HG03571 (cell line): ENCODE measurements around the gene HCAR2.
"Not testable (repeated sequence)": the region's sequence is repeated elsewhere in the genome, so short reads cannot be mapped to it uniquely, and the experiment has no call there.

ENCODE experiments used
- ATAC-seq: cut with Tn5 transposase; IDR thresholded peaks from one replicate; pipeline ENCODE4 v1.9.1; 2021; ENCODE audit not compliant: unreplicated experiment

The HCAR2 gene

GRCh38 chr12:122669397-122670070 is 33.6 kb downstream of the HCAR2 start:
- no peak for ATAC-seq

- ATAC-seq = no peak
Observed at GRCh38 chr12:122668268-122668667, 34.9 kb downstream of the HCAR2 start.

- no peak for ATAC-seq
Observed at GRCh38 chr12:122665759-122666158, 37.4 kb downstream of the HCAR2 start.

- no peak for ATAC-seq
Observed at GRCh38 chr12:122665349-122665748, 37.8 kb downstream of the HCAR2 start.

- ATAC-seq = no peak
Observed at GRCh38 chr12:122661938-122662337, 41.2 kb downstream of the HCAR2 start.

GRCh38 chr12:122661246-122661645 is 41.9 kb downstream of the HCAR2 start:
- ATAC-seq = no peak

- ATAC-seq = no peak
Observed at GRCh38 chr12:122659579-122659978, 43.6 kb downstream of the HCAR2 start.

- ATAC-seq = no peak
Observed at GRCh38 chr12:122656298-122656697, 46.9 kb downstream of the HCAR2 start.

- ATAC-seq = not testable (repeated sequence)
Observed at GRCh38 chr12:122653291-122653690, 49.9 kb downstream of the HCAR2 start.

- no peak for ATAC-seq
Observed at GRCh38 chr12:122651520-122652224, 51.5 kb downstream of the HCAR2 start.
